HG03442 (cell line): ENCODE results near the gene FKBP11.
A peak's percentile ranks its signal among the peaks of the same experiment; 100 is the strongest.
"Not testable (repeated sequence)": the region's sequence is repeated elsewhere in the genome, so short reads cannot be mapped to it uniquely, and the experiment has no call there.

Experiments used
- ATAC-seq: cut with Tn5 transposase; IDR thresholded peaks from one replicate; pipeline ENCODE4 v1.9.1; 2021; ENCODE audit warnings: mild to moderate bottlenecking, moderate library complexity; ENCODE audit not compliant: unreplicated experiment

FKBP11 gene

DNA sequence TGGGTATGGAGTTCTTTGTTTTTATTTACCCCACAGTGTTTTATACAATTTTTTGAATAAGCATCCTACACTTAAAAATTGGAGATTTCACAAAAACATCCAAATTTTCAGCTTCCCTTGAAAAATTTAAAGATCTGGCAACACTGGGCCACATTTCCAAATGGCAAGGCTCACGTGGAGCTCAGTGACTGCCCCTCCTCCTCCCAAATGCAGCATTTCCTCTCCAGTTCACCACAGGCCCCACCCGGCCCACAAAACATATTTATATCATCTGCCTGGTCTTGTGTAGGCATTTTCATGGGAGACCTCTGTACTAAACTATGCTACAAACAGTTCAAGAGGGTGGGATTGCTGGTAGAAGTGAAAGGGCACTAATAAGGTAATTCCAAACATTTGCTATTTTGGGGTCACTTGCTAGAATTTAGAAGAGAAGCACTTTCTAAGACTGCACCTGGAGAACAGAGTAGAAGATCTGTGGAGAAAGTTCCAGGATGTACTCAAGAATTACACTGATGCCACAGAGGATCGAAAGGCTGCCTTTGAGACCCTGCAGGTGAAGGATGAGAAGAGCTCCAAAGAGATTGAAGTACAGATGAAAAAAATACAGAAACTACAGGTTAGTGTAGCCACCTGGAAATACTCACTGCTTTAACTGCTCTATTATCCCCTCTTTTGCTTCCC, 7.3 kb downstream of the FKBP11 start:
- ATAC-seq = no peak

- ATAC-seq = no peak
These were observed 15.1 kb downstream of the FKBP11 start for GRCh38 chr12:48910196-48910595.

- not testable (repeated sequence) for ATAC-seq
These were observed 15.6 kb downstream of the FKBP11 start for GRCh38 chr12:48909698-48910097.

GRCh38 chr12:48907245-48907644, 18.0 kb downstream of the FKBP11 start:
- no peak for ATAC-seq

DNA sequence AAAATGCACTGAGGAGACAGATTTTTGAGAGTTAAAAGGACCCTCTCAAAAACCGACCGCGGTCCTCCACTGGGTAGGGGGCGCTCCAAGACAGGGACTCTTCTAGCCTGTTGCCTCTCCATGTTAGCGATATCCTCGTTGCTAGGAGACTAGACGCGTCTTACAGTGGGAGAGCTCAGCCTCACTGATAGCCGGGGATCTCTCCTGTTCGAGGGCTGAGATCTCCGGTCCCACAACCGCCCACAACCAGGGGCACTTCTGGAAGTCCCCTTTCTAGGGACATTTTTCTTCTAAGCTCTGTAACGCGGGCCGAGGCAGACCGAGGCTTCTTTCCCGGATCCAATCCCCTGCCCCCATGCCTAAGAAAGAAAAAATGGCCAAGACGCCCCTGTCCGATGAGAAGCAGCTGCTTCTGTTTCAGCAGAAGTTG, 21.3 kb downstream of the FKBP11 start:
- ATAC-seq = peak; percentile 60

DNA sequence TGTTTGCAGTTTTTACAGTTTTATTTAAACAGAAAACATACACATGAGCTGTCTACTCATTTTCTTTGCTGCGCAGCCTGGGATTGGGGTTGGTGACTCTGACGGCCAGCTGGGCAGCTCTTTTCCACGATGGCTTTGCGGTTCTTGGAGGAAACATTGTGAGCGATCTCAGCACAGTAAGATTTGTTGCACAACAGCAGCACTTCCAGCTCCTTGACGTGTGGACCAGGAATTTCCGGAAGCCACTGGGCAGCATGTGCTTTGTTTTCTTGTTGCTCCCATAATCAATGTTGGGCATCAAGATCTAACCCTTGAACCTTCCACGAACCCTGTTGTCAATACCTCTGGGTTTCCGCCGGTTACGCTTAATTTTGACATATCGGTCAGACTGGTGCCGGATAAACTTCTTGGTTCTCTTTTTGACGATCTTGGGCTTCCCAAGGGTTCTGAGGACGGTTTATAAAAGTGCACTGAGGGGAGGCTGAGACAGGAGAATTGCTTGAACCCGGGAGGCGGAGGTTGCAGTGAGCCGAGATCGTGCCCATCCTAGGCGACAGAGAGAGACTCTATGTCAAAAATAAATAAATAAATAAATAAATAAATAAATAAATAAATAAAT, 21.8 kb downstream of the FKBP11 start:
- ATAC-seq = no peak

- ATAC-seq = peak; percentile 42
These were observed 24.0 kb downstream of the FKBP11 start for GRCh38 chr12:48901278-48901677.

- ATAC-seq = no peak
These were observed 25.6 kb downstream of the FKBP11 start for GRCh38 chr12:48899651-48900050.

GRCh38 chr12:48894271-48894670, 31.0 kb downstream of the FKBP11 start:
- no peak for ATAC-seq

- peak; percentile 76 for ATAC-seq
These were observed 34.5 kb downstream of the FKBP11 start for GRCh38 chr12:48890657-48891418.

- no peak for ATAC-seq
These were observed 35.6 kb downstream of the FKBP11 start for GRCh38 chr12:48889679-48890078.

- ATAC-seq = no peak
These were observed 41.8 kb downstream of the FKBP11 start for GRCh38 chr12:48883305-48884161.

GRCh38 chr12:48882972-48883304, 42.4 kb downstream of the FKBP11 start:
- ATAC-seq = no peak

DNA sequence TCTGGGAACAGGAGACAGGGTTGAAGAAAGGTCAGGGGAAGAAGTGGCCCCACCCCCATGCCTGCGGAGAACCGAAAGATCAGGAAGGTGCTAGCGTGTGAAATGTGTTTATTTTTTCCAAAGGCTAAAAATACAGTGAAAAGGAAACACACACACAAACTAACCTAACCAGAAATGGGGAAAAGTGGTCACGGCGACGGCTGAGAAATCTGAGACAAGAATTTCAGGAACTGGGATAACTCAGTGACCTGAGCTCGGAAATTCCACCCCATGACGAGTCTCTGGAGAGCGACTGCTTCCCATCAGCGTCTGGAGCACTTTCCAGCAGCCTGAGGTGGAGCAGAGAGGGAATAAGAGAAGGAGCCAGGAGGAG, 43.0 kb downstream of the FKBP11 start:
- ATAC-seq = no peak

DNA sequence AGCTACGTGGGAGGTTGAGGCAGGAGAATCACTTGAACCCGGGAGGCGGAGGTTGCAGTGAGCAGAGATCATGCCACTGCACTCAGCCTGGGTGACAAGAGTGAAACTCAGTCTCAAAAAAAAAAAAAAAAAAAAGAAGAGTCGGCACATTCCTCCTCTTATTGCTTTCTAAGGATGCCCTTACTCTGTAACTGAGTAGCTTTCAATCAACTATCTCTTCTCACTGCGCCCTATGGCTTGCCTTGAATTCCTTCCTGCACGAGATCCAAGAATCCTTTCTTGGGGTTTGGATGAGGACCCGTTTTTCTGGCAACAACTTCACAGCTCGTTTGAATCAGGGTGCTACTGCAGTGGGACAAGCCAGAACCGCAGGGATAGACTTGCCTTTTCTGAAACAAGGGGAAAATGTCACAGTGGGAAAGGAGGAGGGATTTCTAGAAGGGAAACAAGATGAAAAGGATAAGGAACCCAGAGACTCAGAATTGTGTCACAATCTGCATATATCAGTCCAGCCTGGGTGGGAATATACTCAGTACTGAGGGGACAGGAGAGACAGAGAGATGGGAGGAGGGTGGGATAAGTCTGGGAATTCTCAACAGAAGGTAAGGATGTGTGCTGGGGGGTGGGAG, 43.5 kb downstream of the FKBP11 start:
- ATAC-seq = no peak

- ATAC-seq = no peak
These were observed 44.6 kb downstream of the FKBP11 start for GRCh38 chr12:48880647-48881046.

- ATAC-seq = no peak
These were observed 46.7 kb downstream of the FKBP11 start for GRCh38 chr12:48878548-48878947.

GRCh38 chr12:48875944-48876515, 49.3 kb downstream of the FKBP11 start:
- ATAC-seq = no peak

GRCh38 chr12:48873534-48873933, 51.8 kb downstream of the FKBP11 start:
- not testable (repeated sequence) for ATAC-seq

DNA sequence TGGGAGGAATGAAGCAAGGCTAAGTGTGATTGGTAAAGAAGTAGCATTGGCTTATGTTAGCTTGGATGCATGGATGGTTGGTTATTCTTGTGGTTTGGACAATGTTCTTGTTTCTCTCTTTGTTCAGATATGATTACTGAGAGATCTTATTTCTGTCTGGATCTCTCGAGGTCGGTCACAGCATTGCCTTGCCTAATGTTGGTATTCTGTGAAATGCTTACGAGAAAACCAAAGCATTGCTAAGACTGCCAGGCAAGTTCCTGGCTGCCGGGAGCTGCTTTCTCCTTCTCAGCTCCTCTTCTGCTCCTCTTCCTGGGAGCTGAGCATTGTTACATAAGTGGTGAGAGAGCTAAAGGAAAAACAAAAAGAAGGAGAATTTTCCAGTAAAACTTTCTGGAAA, 52.2 kb downstream of the FKBP11 start:
- ATAC-seq = no peak
